SU-DHL-6 (cell line): ENCODE results near the gene CUL1.

Experiments
- EZH2phosphoT487 ChIP-seq: fragments of 200-600 bp; sonication (generic), shearing (Covaris generic); conservative IDR thresholded peaks from 2 replicates; pipeline ENCODE4 v1.6.1; 2018; ENCODE audit warnings: mild to moderate bottlenecking, antibody characterized with exemption, low read length, moderate library complexity, mixed read lengths
- TF ChIP-seq, protein P1 (sequence below): fragments of 200-600 bp; sonication (generic); IDR thresholded peaks from one replicate; pipeline ENCODE4 v1.5.1; 2017; ENCODE audit warnings: antibody characterized with exemption, mild to moderate bottlenecking, low read length, moderate library complexity; ENCODE audit not compliant: insufficient read depth, poor library complexity, severe bottlenecking

- TF ChIP-seq, protein P1, sequence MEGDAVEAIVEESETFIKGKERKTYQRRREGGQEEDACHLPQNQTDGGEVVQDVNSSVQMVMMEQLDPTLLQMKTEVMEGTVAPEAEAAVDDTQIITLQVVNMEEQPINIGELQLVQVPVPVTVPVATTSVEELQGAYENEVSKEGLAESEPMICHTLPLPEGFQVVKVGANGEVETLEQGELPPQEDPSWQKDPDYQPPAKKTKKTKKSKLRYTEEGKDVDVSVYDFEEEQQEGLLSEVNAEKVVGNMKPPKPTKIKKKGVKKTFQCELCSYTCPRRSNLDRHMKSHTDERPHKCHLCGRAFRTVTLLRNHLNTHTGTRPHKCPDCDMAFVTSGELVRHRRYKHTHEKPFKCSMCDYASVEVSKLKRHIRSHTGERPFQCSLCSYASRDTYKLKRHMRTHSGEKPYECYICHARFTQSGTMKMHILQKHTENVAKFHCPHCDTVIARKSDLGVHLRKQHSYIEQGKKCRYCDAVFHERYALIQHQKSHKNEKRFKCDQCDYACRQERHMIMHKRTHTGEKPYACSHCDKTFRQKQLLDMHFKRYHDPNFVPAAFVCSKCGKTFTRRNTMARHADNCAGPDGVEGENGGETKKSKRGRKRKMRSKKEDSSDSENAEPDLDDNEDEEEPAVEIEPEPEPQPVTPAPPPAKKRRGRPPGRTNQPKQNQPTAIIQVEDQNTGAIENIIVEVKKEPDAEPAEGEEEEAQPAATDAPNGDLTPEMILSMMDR: no peak
- TF ChIP-seq EZH2phosphoT487: no peak
Observed at GRCh38 chr7:148800677-148801076, 102.0 kb downstream of the CUL1 start.
